GM03348 (cell line): ENCODE results near the gene FAM234A.

Source experiments
- DNase-seq: peaks from one replicate; pipeline ENCODE4 v3.0.0; 2012; ENCODE audit warnings: low spot score

Gene FAM234A

DNA sequence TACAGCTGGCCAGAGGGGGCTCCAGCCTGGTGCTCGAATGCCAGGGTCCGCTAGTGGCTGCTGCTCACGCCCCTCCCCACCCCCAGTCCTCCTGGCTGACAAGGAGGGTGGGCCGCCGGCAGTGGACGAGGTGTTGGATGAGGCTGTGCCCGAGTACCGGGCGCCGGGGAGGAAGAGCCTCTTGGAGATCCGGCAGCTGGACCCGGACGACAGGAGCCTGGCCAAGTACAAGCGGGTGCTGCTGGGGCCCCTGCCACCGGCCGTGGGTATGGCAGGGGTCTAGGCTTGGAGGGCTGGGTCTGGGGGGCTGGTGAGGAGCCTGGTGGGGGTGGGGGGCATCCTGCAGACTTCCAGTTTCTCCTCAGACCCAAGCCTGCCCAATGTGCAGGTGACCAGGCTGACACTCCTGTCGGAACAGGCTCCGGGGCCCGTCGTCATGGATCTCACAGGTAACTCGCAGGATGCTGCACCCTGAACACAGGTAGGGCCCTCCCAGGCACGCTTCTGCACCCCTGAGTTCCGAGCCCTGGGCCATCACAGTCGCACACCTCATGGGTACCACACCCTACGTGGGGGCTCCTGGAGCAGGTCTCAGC, 47.1 kb downstream of the FAM234A start:
- DNase-seq = no peak

DNA sequence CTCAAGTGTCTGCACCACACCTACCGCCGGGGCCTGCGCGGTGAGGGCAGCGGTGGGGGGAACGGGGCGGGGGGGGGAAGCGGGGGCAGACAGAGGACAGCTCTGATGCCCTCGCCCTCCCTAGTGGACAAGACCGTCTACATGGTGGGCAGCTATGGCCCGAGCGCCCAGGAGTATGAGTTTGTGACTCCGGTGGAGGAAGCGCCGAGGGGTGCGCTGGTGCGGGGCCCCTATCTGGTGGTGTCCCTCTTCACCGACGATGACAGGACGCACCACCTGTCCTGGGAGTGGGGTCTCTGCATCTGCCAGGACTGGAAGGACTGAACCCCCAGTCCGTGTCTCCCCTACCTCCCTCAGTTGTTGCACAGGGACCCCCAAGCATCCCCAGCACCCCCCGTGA, 47.9 kb downstream of the FAM234A start:
- DNase-seq = no peak

DNA sequence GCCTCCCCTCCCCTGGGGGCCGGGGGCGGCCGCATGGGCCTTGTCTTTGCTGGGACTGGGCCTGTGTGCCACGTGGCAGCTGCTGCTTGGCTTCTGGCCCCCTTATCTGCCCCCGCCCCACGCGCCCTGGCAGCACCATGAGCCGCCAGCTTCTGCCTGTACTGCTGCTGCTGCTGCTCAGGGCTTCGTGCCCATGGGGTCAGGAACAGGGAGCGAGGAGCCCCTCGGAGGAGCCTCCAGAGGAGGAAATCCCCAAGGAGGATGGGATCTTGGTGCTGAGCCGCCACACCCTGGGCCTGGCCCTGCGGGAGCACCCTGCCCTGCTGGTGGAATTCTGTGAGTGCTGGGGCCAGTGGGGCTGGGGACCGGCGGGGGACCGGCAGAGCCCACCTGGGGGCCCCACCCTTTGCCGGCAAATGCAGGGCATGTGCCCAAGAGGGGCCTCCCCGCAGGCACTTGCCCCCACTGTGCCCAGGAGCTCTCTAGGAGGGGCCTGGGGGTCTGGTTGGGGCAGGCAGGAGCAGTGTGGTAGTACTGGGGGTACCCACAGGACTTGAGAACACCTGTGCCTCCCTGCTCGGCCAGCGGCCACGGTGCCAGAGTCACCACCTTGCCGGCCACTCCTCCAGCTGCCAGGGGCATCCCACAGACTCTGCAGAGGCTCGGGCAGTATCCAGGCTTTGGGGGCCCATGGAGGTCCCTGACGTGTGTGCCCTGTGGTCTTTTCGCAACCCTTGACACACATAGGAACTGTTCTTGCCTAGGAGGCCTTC, 48.6 kb downstream of the FAM234A start, which contains the start of gene PDIA2:
TSS of gene PDIA2 (plus strand) at position 132 of the 773 bp plus-strand sequence. CDS start at position 138, 6 bp downstream.
- DNase-seq = no peak

DNA sequence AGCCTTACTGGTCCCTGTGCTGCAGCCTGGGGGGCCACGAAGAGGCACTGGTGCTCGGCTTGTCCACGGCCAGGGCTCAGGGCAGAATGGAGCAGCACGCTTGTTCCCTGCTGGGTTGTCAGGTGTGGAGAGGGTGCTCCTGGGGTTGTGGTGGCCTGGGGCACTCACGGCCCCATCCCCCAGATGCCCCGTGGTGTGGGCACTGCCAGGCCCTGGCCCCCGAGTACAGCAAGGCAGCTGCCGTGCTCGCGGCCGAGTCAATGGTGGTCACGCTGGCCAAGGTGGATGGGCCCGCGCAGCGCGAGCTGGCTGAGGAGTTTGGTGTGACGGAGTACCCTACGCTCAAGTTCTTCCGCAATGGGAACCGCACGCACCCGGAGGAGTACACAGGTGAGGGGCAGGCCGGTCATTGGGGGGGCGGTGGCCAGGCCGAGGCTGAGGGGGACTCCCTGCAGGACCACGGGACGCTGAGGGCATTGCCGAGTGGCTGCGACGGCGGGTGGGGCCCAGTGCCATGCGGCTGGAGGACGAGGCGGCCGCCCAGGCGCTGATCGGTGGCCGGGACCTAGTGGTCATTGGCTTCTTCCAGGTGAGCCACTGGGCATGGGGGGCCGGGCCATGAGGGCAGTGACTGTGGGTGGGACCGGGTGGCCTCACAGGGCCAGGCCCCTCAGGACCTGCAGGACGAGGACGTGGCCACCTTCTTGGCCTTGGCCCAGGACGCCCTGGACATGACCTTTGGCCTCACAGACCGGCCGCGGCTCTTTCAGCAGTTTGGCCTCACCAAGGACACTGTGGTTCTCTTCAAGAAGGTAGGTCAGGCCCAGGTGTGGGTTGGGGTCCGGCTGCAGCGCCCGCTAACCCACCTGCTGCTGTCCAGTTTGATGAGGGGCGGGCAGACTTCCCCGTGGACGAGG, 49.8 kb downstream of the FAM234A start:
- DNase-seq = no peak

DNA sequence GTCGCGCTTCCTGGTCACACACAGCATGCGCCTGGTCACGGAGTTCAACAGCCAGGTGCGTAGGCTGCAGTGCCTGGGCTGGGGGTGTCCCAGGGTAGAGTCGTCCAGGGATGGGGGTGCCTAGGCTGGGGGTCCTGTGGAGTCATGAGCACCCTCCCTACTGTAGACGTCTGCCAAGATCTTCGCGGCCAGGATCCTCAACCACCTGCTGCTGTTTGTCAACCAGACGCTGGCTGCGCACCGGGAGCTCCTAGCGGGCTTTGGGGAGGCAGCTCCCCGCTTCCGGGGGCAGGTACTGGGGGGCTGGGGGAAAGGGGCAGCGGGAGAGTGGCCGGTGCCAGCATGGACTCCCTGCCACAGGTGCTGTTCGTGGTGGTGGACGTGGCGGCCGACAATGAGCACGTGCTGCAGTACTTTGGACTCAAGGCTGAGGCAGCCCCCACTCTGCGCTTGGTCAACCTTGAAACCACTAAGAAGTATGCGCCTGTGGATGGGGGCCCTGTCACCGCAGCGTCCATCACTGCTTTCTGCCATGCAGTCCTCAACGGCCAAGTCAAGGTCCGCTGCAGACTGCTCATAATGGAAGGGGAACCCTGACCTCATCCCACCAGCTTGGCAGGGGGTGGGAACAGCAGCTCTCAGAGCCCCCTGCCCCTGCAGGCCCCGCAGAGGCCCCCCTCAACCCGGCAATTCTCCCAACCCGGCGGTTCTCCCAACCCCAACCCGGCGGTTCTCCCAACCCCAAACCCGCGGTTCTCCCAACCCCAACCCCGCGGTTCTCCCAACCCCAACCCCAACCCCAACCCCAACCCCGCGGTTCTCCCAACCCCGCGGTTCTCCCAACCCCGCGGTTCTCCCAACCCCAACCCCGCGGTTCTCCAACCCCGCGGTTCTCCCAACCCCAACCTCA, 50.8 kb downstream of the FAM234A start:
- no peak for DNase-seq

DNA sequence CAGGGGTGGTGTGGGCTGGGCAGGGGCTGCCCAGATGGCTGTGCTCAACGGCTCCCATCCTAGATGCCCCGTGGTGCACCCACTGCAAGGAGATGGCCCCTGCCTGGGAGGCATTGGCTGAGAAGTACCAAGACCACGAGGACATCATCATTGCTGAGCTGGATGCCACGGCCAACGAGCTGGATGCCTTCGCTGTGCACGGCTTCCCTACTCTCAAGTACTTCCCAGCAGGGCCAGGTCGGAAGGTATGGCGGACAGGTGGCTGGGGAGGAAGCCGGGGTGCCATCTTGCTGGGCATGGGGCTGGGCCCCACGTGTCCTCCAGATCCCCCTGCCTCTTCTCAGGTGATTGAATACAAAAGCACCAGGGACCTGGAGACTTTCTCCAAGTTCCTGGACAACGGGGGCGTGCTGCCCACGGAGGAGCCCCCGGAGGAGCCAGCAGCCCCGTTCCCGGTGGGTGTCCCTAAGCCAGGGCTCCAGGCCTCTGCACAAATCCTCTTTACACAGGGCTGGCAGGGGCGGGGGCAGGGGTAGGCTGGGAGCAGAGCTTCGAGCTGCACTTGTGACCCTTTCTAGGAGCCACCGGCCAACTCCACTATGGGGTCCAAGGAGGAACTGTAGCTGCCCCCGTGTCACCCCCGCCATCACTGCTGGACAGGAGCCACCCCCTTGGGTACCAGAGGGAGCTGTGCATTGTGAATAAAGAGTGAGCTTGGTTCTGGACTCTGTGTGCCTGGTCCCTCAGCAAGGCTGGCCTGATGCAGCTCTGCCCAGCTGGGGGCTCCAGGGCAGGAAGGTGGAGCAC, 52.1 kb downstream of the FAM234A start:
- no peak for DNase-seq

DNA sequence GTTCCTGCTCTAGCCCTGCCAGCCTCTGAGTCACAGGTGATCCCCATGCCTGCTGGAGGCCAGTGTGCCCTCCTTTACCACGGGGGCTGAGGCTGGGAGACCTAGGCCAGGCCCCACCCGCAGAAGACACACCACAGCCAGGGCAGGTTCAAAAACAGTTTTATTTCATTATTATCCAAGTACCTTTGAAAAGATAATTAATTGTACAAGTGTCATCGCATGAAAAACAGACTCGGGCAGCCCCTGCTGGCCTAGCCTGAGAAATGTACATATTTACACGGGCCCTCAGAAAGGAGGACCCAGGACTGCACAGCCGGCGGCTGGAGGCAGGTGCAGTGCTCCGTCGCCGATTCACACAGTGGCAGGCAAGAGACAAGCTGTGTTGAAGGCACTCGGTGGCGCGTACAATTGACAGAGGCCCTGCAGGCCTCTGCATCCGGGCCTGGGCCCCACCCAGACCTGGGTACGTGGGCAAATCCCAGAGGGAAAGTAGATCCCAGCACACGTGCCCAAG, 52.7 kb downstream of the FAM234A start:
- DNase-seq = no peak

DNA sequence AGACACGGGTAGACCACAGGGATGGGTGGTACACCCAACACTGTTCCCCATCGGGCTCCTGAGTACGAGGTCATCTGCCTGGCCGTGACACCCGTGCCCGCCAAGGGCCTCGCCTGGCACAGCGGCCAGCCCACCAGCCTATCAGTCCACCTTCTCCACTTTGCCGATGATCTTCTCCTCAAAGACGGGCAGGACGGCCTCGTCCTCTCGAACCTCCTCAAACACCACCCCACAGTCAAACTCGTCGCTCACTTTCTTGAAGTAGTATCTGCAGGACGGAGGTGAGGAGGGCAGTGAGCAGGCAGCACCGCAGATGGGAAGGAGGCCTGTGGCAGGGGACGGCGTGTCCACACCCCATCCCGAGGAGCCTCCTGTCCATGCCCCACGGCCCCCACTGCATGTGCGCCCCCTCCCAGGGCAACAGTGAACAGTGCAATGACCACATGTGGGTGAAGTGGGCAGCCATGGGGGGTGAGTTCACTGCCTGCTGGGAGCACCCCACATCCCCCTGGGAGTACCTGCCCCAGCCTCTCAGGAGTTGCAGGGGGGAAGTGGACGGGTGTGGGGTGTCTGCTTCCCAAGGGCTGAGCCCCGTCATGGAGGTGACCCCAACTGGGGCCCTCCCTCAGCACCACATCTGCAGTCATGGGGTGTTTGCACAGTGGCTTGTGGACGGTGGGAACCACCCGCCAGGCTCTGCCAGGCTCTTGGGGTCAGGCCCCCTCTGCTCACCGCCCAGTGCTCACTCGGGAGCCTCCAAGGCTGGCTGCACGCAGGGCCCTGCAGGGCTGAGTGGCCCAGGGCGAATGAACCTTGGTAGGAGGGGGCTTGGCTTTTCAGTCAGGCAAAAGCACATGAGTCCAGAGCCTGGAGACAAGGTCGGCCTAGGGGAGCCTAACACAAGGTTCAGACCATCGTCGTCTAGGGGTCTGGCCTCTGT, 53.6 kb downstream of the FAM234A start:
- no peak for DNase-seq

DNA sequence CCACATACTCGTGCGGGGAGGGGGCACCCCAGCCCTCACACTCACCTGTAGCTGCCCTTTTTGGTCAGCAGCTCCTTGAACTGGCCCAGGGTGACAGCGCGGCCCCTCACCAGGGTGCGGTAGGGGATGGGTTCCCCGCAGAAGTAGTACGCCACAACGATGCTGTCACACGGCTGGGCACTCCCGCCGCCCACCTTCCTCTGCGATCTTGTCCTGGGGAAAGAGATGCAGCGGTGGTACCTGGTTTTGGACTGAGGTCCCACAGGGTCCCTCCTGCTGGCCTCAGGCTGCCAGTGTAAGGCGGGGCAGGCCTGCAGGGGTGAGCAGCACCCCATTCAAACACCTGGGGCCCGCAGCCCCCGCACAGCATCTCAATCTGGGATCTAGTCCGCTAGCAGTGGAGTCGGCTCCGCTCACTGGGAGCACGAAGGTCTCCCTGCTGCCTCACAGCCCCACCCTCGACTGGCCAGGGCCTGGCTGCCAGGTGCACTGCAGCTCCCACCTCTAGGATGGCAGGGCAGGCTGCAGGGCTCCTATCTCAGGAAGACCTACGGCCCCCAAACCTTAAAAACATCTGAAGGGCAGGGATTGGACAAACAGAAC, 54.9 kb downstream of the FAM234A start:
- DNase-seq = no peak

DNA sequence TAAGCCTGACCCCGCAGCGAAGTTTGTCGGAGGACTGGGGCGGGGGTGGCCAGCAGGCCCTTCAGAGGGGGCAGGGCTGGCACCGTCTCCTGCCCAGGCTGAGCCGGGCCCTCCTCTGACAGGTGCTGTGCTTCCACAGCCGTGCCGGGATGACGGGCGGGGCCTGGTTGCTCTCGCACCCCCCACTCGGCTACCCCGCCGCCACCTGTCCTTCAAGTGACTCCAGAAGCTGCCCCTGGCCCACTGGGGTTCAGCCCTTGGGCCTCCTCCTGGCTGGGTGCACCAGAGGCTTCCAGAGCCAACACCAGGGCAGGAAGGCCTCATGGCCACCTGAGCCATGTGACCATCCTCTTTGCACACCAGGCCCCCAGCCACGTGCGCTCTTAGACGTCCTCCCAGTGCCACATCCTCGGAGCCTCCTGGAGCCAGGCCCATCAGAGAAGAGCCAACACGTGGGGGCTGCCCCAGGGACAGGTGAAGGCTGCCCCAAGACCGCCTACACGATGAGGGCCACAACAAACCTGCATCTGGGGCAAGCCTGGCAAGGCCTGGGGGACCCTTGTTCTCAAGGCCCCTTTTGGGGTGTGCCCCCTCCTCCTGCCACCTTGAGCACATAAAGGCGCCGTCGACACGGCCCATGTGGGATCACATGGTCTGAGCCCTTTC, 55.5 kb downstream of the FAM234A start:
- no peak for DNase-seq

DNA sequence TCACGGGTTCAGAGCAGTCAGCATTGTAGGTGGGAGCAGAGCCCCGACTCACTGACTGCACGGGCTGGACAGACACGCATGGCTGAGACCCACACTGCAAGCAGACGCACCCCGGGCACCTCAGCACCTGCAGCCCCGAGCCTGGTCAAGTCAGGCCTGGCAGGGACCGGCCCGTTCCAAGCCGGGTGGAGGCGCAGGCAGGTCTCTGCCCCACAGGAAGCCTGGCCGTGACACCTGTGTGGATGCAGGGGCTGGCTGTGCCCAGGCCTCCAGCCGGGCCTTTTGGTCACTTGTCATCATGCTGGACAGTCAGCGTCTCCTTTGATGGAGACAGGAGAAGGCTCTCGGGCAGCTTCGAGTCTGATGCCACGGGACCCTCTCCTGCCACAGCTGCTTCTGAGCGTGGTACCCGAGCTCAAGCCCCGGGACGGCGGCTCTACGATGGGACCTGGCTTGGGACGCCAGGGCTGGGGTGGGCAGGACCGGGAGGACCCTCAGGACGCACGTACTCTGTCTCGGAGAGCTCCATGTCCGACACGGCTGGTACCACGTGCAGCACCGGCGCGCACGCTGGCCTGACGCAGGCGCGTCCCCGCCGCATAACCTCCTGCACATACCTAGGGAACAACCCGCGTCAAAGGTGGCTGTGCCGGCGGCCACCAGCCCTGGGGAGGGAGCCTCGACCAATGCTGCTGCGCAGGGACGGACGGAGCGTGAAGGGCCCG, 56.2 kb downstream of the FAM234A start:
- no peak for DNase-seq

DNA sequence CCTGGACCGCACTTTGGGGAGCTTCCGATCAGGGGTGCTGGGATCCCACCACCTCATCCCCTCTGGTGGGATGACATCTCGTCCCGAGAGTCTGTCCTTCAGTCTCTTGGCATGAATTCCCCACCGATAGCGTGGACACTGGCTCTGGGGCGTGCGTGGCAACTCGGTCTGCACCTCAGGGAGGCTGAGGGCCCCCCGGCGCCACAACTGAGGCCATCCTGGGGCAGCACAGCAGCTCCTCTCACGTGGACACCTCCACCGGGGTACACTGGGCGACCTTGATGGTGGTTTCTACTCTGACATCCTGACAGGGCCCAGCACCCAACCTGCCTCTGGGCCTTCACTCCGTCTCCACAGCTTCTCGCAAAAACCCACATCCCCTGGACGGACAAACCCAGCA, 56.9 kb downstream of the FAM234A start:
- DNase-seq = no peak

DNA sequence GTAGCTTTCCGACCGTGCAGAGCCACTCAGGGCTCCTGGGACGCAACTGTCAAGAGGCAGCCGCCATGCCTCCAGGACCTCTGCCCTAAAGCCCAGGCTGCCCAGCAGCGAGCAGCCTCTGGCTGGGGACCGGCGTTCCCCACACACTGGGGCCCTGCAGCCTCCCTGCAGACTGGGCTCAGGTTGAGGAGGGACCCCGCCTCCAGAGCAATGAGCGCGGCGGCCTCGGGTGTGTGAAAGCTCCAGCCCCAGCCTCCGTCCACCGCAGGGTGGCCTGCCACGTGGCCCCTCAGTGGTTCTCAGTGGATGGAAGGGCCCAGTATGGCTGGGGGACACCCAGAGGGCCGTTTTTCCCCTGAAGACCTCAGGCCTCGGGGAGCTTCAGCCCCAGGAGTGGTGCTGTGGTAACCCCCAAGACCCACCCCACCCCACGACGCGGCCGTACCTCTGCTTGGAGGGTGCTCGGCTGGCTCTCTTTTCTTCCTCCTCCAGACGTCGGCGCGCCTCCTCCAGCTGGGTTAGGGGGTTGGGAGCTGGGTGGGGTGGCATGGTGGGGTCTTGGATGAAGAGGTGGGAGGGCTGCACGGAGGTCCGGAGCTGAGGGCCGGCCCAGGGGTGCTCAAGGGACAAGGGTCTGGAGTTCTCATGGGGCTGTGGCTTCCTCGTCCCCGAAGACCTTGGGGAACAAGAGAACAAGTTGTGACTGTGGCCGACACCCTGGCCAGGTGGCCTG, 58.6 kb downstream of the FAM234A start:
- no peak for DNase-seq

DNA sequence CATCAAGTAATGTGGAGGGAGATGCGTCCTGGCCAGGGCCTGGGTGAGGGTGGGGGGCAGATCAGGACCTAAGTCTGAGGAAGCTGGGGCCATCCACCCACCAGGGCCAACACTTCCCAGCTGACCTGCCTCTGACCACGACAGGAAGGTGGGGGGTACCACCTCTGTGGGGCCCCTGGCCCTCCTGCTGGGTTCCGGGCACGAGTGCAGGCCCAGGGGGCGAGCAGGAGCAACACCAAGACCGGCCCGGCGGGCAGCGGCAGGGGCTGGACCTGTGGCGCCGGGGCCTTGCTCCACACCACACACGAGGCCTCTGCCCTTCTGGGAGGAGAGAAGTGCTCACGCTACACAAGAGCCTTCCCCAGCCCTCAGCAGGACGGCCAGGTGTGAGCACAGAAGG, 61.7 kb downstream of the FAM234A start:
- DNase-seq = no peak

DNA sequence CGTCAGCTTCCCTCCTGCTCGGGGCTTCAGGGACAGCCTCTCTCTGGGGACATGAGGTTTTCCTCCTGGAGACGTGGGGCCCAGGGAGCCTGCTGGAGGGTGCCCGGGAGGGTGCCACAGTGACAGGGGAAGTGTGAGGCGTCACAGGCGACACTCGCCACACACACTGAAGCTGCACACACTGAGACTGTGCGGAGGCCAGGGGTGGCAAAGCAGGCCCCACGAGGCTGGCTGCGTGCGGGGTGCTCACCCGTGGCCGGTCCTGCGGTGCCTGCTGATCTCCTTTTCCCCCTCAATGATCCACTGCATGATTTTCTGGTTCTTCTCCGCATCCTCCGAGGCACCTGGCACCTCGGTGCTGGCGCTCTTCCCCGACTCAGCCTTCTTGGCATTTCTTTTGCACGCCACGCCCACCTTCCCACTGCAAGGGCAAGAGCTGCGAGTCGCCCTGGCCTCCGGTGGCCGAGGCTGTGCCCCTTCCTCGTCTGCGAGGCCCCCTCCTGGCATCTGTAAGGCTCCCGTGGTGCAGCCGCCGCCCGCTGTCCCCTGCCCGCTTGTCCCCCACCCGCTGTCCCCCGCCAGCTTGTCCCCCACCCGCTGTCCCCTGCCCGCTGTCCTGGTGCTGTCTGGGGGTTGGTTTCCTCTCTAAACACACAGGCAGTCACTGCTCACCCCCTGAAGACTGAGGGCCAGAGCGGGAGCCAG, 62.3 kb downstream of the FAM234A start:
- no peak for DNase-seq

DNA sequence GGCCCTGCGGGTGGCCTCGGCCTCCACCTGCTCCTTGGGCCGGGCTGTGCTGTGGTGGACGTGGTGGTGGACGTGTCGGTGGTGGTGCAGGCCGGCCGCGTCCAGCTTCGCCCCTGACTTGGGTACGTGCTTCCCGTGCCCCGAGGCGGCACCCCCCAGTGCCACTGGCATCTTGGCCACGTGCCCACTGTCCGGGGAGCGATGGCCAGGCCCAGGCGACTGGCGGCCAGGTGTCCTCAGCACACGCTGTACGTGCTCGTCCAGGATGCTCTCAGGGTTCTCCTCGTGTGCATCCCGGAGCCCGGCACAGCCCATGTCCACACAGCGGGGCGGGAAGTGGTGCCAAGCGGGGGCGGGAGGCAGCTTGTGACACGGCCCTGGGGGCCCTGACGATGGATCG, 63.2 kb downstream of the FAM234A start:
- no peak for DNase-seq
